GM12878 (cell line): ENCODE measurements around the gene ACSM6. TPM values are rescaled to one million over a fixed set of nuclear protein-coding genes. Genes with fewer than 3 reads are reported as not detected.

Experiments
- ATAC-seq: fragments of 200-7000 bp; cut with Tn5 transposase; 3 replicates; pipeline ENCODE4 v1.9.1; 2020; ENCODE audit warnings: mild to moderate bottlenecking, moderate library complexity
- BruUV-seq: library from RNA; stranded (reverse); fragments of 400-500 nt; replicated peaks from 2 replicates; lab custom pipeline; 2021; lab: Mats Ljungman, UMichigan
- CTCF ChIA-PET: fragments of 300-600 bp; sonication (Branson Sonifier 250); formaldehyde crosslinking; extraction: SDS; loops from one replicate; lab custom pipeline; 2021; ENCODE audit warnings: inconsistent platforms; lab: Yijun Ruan, JAX
- POLR2A ChIA-PET: fragments of 350-600 bp; formaldehyde crosslinking; extraction: SDS; loops from one replicate; lab custom pipeline; 2021; ENCODE audit warnings: inconsistent platforms; lab: Charles Lee
- RAD21 ChIA-PET: fragments of 300-600 bp; sonication (Branson Sonifier 250); formaldehyde crosslinking; loops from one replicate; lab custom pipeline; 2023; ENCODE audit warnings: antibody characterized with exemption; ENCODE audit not compliant: unreplicated experiment; lab: Charles Lee
- SMC1A ChIA-PET: fragments of 300-600 bp; sonication (Branson Sonifier 250); formaldehyde crosslinking; loops from one replicate; lab custom pipeline; 2023; ENCODE audit not compliant: unreplicated experiment, uncharacterized antibody; lab: Charles Lee
- DNase-seq: peaks from one replicate; pipeline ENCODE4 v3.0.0-alpha.2; 2011; ENCODE audit warnings: low read depth, low spot score
- FAIRE-seq: peaks from 3 replicates; lab custom pipeline; 2011; peaks lifted over from hg19 to GRCh38; lab: Jason Lieb, UNC
- H2AFZ ChIP-seq: 2 replicates; pipeline ENCODE4 v1.6.0; 2011; ENCODE audit warnings: low read depth, low read length, control low read depth; ENCODE audit not compliant: control insufficient read depth
- H3K27ac ChIP-seq: 2 replicates; pipeline ENCODE4 v1.5.1; 2011; ENCODE audit warnings: control low read depth; ENCODE audit not compliant: control insufficient read depth, insufficient read depth
- H3K27me3 ChIP-seq, 2 experiments: replicated peaks in 1 of 2; 2 replicates each; pipeline versions ENCODE4 v1.6.0 to v1.6.1; 2011; ENCODE audit warnings: low read length in 1 of 2; ENCODE audit not compliant: control insufficient read depth in 2 of 2, insufficient read depth in 2 of 2
- H3K36me3 ChIP-seq, 2 experiments: 2 replicates each; pipeline ENCODE4 v1.5.1; 2011; ENCODE audit warnings: low read length in 1 of 2; ENCODE audit not compliant: control insufficient read depth in 2 of 2, insufficient read depth in 2 of 2
- H3K4me1 ChIP-seq: 2 replicates; pipeline ENCODE4 v1.6.1; 2011; ENCODE audit warnings: mild to moderate bottlenecking, low read length, moderate library complexity, mixed read lengths; ENCODE audit not compliant: control insufficient read depth, insufficient read depth
- H3K4me2 ChIP-seq: 2 replicates; pipeline ENCODE4 v1.6.0; 2011; ENCODE audit warnings: control low read depth; ENCODE audit not compliant: control insufficient read depth, insufficient read depth
- H3K4me3 ChIP-seq: fragments of 200-600 bp; sonication (generic); 2 replicates; pipeline ENCODE4 v1.5.1; 2016
- H3K79me2 ChIP-seq: 2 replicates; pipeline ENCODE4 v1.6.0; 2011; ENCODE audit warnings: low read length; ENCODE audit not compliant: control insufficient read depth, insufficient read depth
- H3K9ac ChIP-seq: 2 replicates; pipeline ENCODE4 v1.8.0; 2011; ENCODE audit warnings: low read length, control low read depth, mixed read lengths; ENCODE audit not compliant: control insufficient read depth, insufficient read depth
- H3K9me3 ChIP-seq: replicated peaks from 3 replicates; pipeline ENCODE4 v1.5.1; 2011; ENCODE audit warnings: mild to moderate bottlenecking, low read length; ENCODE audit not compliant: control insufficient read depth, insufficient read depth
- H4K20me1 ChIP-seq: 2 replicates; pipeline ENCODE4 v1.6.0; 2011; ENCODE audit not compliant: control insufficient read depth, insufficient read depth
- ATF7 ChIP-seq: fragments of 450-650 bp; IDR thresholded peaks from 2 replicates; pipeline ENCODE4 v1.6.1; 2016; ENCODE audit warnings: low read depth, mild to moderate bottlenecking
- BRCA1 ChIP-seq: IDR thresholded peaks from 2 replicates; pipeline ENCODE4 v1.6.1; 2011; ENCODE audit warnings: low read depth, low read length, improper control_type of control experiment
- CHD4 ChIP-seq: fragments of 200-600 bp; sonication (generic); IDR thresholded peaks from 2 replicates; pipeline ENCODE4 v1.6.1; 2016; ENCODE audit warnings: mild to moderate bottlenecking
- MEF2B ChIP-seq: fragments of 450-650 bp; IDR thresholded peaks from 2 replicates; pipeline ENCODE4 v1.6.1; 2018; ENCODE audit warnings: mild to moderate bottlenecking, moderate library complexity; ENCODE audit not compliant: partially characterized antibody, poor library complexity, severe bottlenecking
- NFXL1 ChIP-seq: fragments of 450-650 bp; IDR thresholded peaks from 2 replicates; pipeline ENCODE4 v1.6.1; 2017; ENCODE audit warnings: antibody characterized with exemption, mild to moderate bottlenecking, borderline replicate concordance
- PML ChIP-seq: IDR thresholded peaks from 2 replicates; pipeline ENCODE4 v1.6.1; 2012; ENCODE audit warnings: low read length, inconsistent platforms
- RBBP5 ChIP-seq: fragments of 200-600 bp; sonication (generic); conservative IDR thresholded peaks from 2 replicates; pipeline ENCODE4 v1.6.1; 2016
- SIN3A ChIP-seq: IDR thresholded peaks from 2 replicates; pipeline ENCODE4 v1.6.1; 2012; ENCODE audit warnings: low read depth, low read length, improper control_type of control experiment
- SPI1 ChIP-seq: IDR thresholded peaks from 2 replicates; pipeline ENCODE4 v1.6.1; 2011; ENCODE audit warnings: low read depth, mild to moderate bottlenecking, low read length, moderate library complexity, borderline replicate concordance; ENCODE audit not compliant: insufficient read depth
- STAT3 ChIP-seq: IDR thresholded peaks from 2 replicates; pipeline ENCODE4 v1.6.1; 2011; ENCODE audit warnings: low read depth, low read length, improper control_type of control experiment
- SUPT20H ChIP-seq: IDR thresholded peaks from 2 replicates; pipeline ENCODE4 v1.6.1; 2011; ENCODE audit warnings: low read depth, mild to moderate bottlenecking, low read length, moderate library complexity, borderline replicate concordance; ENCODE audit not compliant: control insufficient read depth
- WGBS: methylation state at CpG from one replicate; pipeline ENCODE4 v1.1.6; 2016; ENCODE audit warnings: low lambda C conversion rate; ENCODE audit not compliant: insufficient replicate concordance, insufficient coverage; ENCODE audit errors: missing lambda C conversion rate; 5-methylcytosine and 5-hydroxymethylcytosine counted together
- in situ Hi-C: fragments of 300-500 bp; cut with MboI; formaldehyde crosslinking; loops from 9 replicates; pipeline ENCODE4 v1.14.3; 2018; ENCODE audit warnings: mixed read lengths
- intact Hi-C: fragments of 100-400 bp; cut with micrococcal nuclease; formaldehyde crosslinking; loops from one replicate; pipeline ENCODE4 v1.14.2; 2022; ENCODE audit not compliant: unreplicated experiment
- polyA plus RNA-seq, 11 experiments: library from polyadenylated mRNA; depleted of rRNA in 4 of 11; unstranded in 6 of 11; stranded (reverse) in 5 of 11; fragments of >200 nt; fragmentation: Nextera tagmentation in 4 of 11; fragmentation: Illumina TruSeq in 1 of 11; extraction: Ambion mirVana in 4 of 11; extraction: Trizol in 1 of 11; gene quantifications; 1 replicate in 1 of 11; 2 replicates in 10 of 11; pipeline versions ENCODE4 v1.2.1 to v1.2.3, GENCODE V29; 2011 to 2016; ENCODE audit warnings: inconsistent platforms in 2 of 11, missing spikeins in 2 of 11, low read depth in 1 of 11
- total RNA-seq, 4 experiments: library from RNA; depleted of rRNA in 3 of 4; stranded (reverse); fragments of >200 nt in 3 of 4; fragmentation: Illumina TruSeq in 1 of 4; extraction: Trizol in 1 of 4; gene quantifications; 2 replicates each; pipeline versions ENCODE4 v1.2.1 to v1.2.3, GENCODE V29; 2013 to 2021
- TF ChIP-seq, protein P1 (sequence below): fragments of 450-650 bp; IDR thresholded peaks from 2 replicates; pipeline ENCODE4 v1.6.1; 2017; ENCODE audit warnings: low read depth, mild to moderate bottlenecking, moderate library complexity
- TF ChIP-seq, protein P2 (sequence below): IDR thresholded peaks from 2 replicates; pipeline ENCODE4 v1.6.1; 2011; ENCODE audit warnings: borderline replicate concordance, low read depth, mild to moderate bottlenecking, moderate library complexity, low read length; ENCODE audit not compliant: insufficient read depth, poor library complexity, severe bottlenecking

ACSM6 gene
- total and polyA plus RNA-seq, 10 of the 15 experiments (the other 5 are each of a cell fraction or from before 2014, with no cell fraction given), result 0.06 to 0.21 (median 0.20) TPM; not detected in 7

DNA sequence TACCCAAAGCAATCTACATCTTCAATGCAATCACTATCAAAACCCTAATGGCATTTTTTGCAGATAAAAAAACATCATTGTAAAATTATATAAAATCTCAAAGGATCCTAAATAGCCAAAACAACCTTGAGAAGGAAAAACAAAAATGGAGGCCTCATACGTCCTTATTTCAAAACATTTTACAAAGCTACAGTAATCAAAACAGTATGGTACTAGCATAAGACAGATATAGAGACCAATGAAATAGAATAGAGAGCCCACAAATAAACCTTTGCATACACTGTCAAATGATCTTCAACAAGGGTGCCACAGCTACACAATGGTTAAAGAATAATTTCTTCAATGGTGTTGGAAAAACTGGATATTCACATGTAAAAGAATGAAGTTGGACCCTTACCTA, 62.2 kb downstream of the ACSM6 start:
- SMC1A ChIA-PET, result interaction anchor here (1.1 to 4.7 kb wide), 4 partner anchors 9 to 108 kb away, joined by 4 to 19 read pairs (median 6); no protein-coding TSS in a partner anchor
- POLR2A ChIA-PET, result no interaction called here
- in situ Hi-C loops (no loop called here), intact Hi-C loops (no loop called here)
- RAD21 ChIA-PET, result no interaction called here
- DNase-seq (no peak), ATAC-seq (no peak), FAIRE-seq (no peak)
- Histone ChIP-seq H3K4me3 (no peak overlapping the region), H3K4me1 (no peaks in the 10 kb centered on the region; the same call in 1 of the 2 replicates), H3K27ac (no peak overlapping the region), H3K4me2 (no peak overlapping the region), H3K36me3 (peaks cover 20 to 44% of the 10 kb centered on the region in 2 experiments), H4K20me1 (0 out of 2 replicates have a peak, but pooled peaks cover 5% of the 10 kb centered on the region), H3K9me3 (no peaks in the 10 kb centered on the region; the same call in 1 of the 3 replicates), H3K79me2 (peaks cover 56% of the 10 kb centered on the region), H3K27me3 (no peaks in the 10 kb centered on the region), H3K9ac (no peak overlapping the region), H2AFZ (no peak overlapping the region)
- CTCF ChIA-PET, result interaction anchor here (2.4 kb wide), 1 partner anchor 29 kb away, joined by 6 read pairs; no protein-coding TSS in a partner anchor
- BruUV-seq, result no TSS peak
- no peak for TF ChIP-seq PML
- TF ChIP-seq RBBP5, result no peak
- no peak for TF ChIP-seq ATF7
- no peak for TF ChIP-seq BRCA1
- no peak for TF ChIP-seq SUPT20H
- TF ChIP-seq SIN3A, result no peak
- no peak for TF ChIP-seq SPI1
- no peak for TF ChIP-seq NFXL1
- no peak for TF ChIP-seq MEF2B
- TF ChIP-seq, protein P1, sequence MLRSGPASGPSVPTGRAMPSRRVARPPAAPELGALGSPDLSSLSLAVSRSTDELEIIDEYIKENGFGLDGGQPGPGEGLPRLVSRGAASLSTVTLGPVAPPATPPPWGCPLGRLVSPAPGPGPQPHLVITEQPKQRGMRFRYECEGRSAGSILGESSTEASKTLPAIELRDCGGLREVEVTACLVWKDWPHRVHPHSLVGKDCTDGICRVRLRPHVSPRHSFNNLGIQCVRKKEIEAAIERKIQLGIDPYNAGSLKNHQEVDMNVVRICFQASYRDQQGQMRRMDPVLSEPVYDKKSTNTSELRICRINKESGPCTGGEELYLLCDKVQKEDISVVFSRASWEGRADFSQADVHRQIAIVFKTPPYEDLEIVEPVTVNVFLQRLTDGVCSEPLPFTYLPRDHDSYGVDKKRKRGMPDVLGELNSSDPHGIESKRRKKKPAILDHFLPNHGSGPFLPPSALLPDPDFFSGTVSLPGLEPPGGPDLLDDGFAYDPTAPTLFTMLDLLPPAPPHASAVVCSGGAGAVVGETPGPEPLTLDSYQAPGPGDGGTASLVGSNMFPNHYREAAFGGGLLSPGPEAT, result no peak
- no peak for TF ChIP-seq STAT3
- no peak for TF ChIP-seq CHD4
- TF ChIP-seq, protein P2, sequence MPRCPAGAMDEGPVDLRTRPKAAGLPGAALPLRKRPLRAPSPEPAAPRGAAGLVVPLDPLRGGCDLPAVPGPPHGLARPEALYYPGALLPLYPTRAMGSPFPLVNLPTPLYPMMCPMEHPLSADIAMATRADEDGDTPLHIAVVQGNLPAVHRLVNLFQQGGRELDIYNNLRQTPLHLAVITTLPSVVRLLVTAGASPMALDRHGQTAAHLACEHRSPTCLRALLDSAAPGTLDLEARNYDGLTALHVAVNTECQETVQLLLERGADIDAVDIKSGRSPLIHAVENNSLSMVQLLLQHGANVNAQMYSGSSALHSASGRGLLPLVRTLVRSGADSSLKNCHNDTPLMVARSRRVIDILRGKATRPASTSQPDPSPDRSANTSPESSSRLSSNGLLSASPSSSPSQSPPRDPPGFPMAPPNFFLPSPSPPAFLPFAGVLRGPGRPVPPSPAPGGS, result no peak
- WGBS, result 100% methylated on average over 1 of the region's 1 CpG
